HEK293 (cell line): ENCODE results near the gene THSD4.

Experiments used
- CTCF ChIA-PET: fragments of 350-600 bp; formaldehyde crosslinking; extraction: SDS; loops from one replicate; lab custom pipeline; 2021; ENCODE audit warnings: antibody characterized with exemption; lab: Yijun Ruan, JAX
- POLR2A ChIA-PET: fragments of 300-600 bp; formaldehyde crosslinking; extraction: SDS; loops from one replicate; lab custom pipeline; 2020; ENCODE audit warnings: antibody characterized with exemption, inconsistent platforms; lab: Yijun Ruan, JAX
- H3K27ac ChIP-seq: fragments of 200-500 bp; sonication (Bioruptor generic); 2 replicates; pipeline ENCODE4 v1.5.1; 2014; ENCODE audit warnings: low read depth, low read length, control low read depth, inconsistent platforms; ENCODE audit errors: extremely low read depth
- H3K36me3 ChIP-seq, 2 experiments: fragments of 200-500 bp in 1 of 2; sonication (Bioruptor generic) in 1 of 2; 1 replicate in 1 of 2; 2 replicates in 1 of 2; pipeline ENCODE4 v1.5.1; 2014 to 2017; ENCODE audit warnings: inconsistent platforms in 2 of 2, low read length in 2 of 2; ENCODE audit not compliant: control insufficient read depth in 2 of 2, insufficient read depth in 1 of 2
- H3K4me1 ChIP-seq: fragments of 200-500 bp; sonication (Bioruptor generic); 2 replicates; pipeline ENCODE4 v1.5.1; 2014; ENCODE audit warnings: mild to moderate bottlenecking, low read length, inconsistent platforms; ENCODE audit not compliant: control insufficient read depth, insufficient read depth
- H3K4me3 ChIP-seq: 2 replicates; pipeline ENCODE4 v1.5.1; 2011; ENCODE audit warnings: low read depth, mild to moderate bottlenecking, control low read depth, low read length, moderate library complexity
- H3K9me3 ChIP-seq: fragments of 200-500 bp; sonication (Bioruptor generic); 2 replicates; pipeline ENCODE4 v1.5.1; 2014; ENCODE audit warnings: low read depth, low read length, inconsistent platforms; ENCODE audit not compliant: control insufficient read depth, insufficient read depth
- BCL11B ChIP-seq: fragments of 450-650 bp; formaldehyde crosslinking; IDR thresholded peaks from 2 replicates; pipeline ENCODE4 v1.5.1; 2016; ENCODE audit warnings: low read depth, missing biosample characterization, missing genetic modification characterization
- FEZF1 ChIP-seq: fragments of 450-650 bp; formaldehyde crosslinking; IDR thresholded peaks from 2 replicates; pipeline ENCODE4 v1.5.1; 2016; ENCODE audit warnings: missing biosample characterization, missing genetic modification characterization
- IKZF3 ChIP-seq: fragments of 450-650 bp; IDR thresholded peaks from 2 replicates; pipeline ENCODE4 v1.5.0; 2018; ENCODE audit warnings: missing biosample characterization, mild to moderate bottlenecking, missing genetic modification characterization, moderate library complexity
- KLF16 ChIP-seq: fragments of 450-650 bp; formaldehyde crosslinking; IDR thresholded peaks from 2 replicates; pipeline ENCODE4 v1.5.1; 2017; ENCODE audit warnings: missing biosample characterization, missing genetic modification characterization
- PRDM1 ChIP-seq: fragments of 450-650 bp; formaldehyde crosslinking; IDR thresholded peaks from 2 replicates; pipeline ENCODE4; 2016; ENCODE audit warnings: missing biosample characterization, missing genetic modification characterization
- PRDM10 ChIP-seq: fragments of 450-650 bp; formaldehyde crosslinking; IDR thresholded peaks from 2 replicates; pipeline ENCODE4 v1.5.1; 2016; ENCODE audit warnings: missing biosample characterization, missing genetic modification characterization
- REPIN1 ChIP-seq: fragments of 450-650 bp; formaldehyde crosslinking; IDR thresholded peaks from 2 replicates; pipeline ENCODE4 v1.5.1; 2017; ENCODE audit warnings: missing biosample characterization, missing genetic modification characterization, low read depth
- REST ChIP-seq: fragments of 450-650 bp; formaldehyde crosslinking; IDR thresholded peaks from 2 replicates; pipeline ENCODE4 v1.5.1; 2016; ENCODE audit warnings: missing biosample characterization, missing genetic modification characterization
- TCF7L2 ChIP-seq: IDR thresholded peaks from 2 replicates; pipeline ENCODE4 v1.6.1; 2011; ENCODE audit warnings: low read depth, mild to moderate bottlenecking, inconsistent platforms, low read length, moderate library complexity, borderline replicate concordance
- TSHZ1 ChIP-seq: fragments of 450-650 bp; formaldehyde crosslinking; IDR thresholded peaks from 2 replicates; pipeline ENCODE4 v1.5.1; 2016; ENCODE audit warnings: missing biosample characterization, missing genetic modification characterization, borderline replicate concordance
- ZBTB6 ChIP-seq: fragments of 450-650 bp; formaldehyde crosslinking; IDR thresholded peaks from 2 replicates; pipeline ENCODE4 v1.5.1; 2017; ENCODE audit warnings: missing biosample characterization, missing genetic modification characterization
- ZNF398 ChIP-seq: fragments of 450-650 bp; formaldehyde crosslinking; IDR thresholded peaks from 2 replicates; pipeline ENCODE4 v1.5.1; 2017; ENCODE audit warnings: missing biosample characterization, missing genetic modification characterization
- ZNF404 ChIP-seq: fragments of 450-650 bp; formaldehyde crosslinking; IDR thresholded peaks from 2 replicates; pipeline ENCODE4 v1.5.1; 2017; ENCODE audit warnings: missing biosample characterization, missing genetic modification characterization
- ZNF777 ChIP-seq: fragments of 450-650 bp; formaldehyde crosslinking; IDR thresholded peaks from 2 replicates; pipeline ENCODE4 v1.5.1; 2017; ENCODE audit warnings: missing biosample characterization, missing genetic modification characterization, borderline replicate concordance
- ZSCAN23 ChIP-seq: fragments of 450-650 bp; formaldehyde crosslinking; IDR thresholded peaks from 2 replicates; pipeline ENCODE4 v1.5.1; 2016; ENCODE audit warnings: missing biosample characterization, missing genetic modification characterization

The THSD4 gene

GRCh38 chr15:71669688-71670087, 554.4 kb downstream of the THSD4 start:
- POLR2A ChIA-PET: no interaction called here
- H3K36me3 ChIP-seq: no peaks in the 10 kb centered on the region
- no peak overlapping the region for H3K4me3 ChIP-seq
- CTCF ChIA-PET: interaction anchor here (1.0 kb wide), 1 partner anchor 1306 kb away, joined by 3 read pairs; no protein-coding TSS in a partner anchor
- no peaks in the 10 kb centered on the region for H3K4me1 ChIP-seq
- H3K27ac ChIP-seq: no peak overlapping the region
- TF ChIP-seq BCL11B (tag by site-specific recombination): no peak
- no peak for TF ChIP-seq PRDM10 (tag by site-specific recombination)
- TF ChIP-seq IKZF3: no peak
- no peak for TF ChIP-seq ZNF404
- no peak for TF ChIP-seq KLF16 (tag by site-specific recombination)
- no peak for TF ChIP-seq REST (tag by site-specific recombination)
- no peak for TF ChIP-seq ZNF398 (tag by site-specific recombination)
- TF ChIP-seq ZBTB6 (tag by site-specific recombination): no peak
- no peak for TF ChIP-seq REPIN1 (tag by site-specific recombination)
- TF ChIP-seq ZSCAN23 (tag by site-specific recombination): no peak
- no peak for TF ChIP-seq TCF7L2
- no peak for TF ChIP-seq ZNF777 (tag by site-specific recombination)
- no peak for TF ChIP-seq PRDM1 (tag by site-specific recombination)
- TF ChIP-seq TSHZ1 (tag by site-specific recombination): no peak
- no peak for TF ChIP-seq FEZF1
- no peaks in the 10 kb centered on the region; the same call in 1 of the 2 replicates for H3K9me3 ChIP-seq
